HEK293 (cell line): Measurements from ENCODE around the gene MRTFA.

Experiments
- CTCF ChIA-PET: fragments of 350-600 bp; formaldehyde crosslinking; extraction: SDS; loops from one replicate; lab custom pipeline; 2021; ENCODE audit warnings: antibody characterized with exemption; lab: Yijun Ruan, JAX
- POLR2A ChIA-PET: fragments of 300-600 bp; formaldehyde crosslinking; extraction: SDS; loops from one replicate; lab custom pipeline; 2020; ENCODE audit warnings: antibody characterized with exemption, inconsistent platforms; lab: Yijun Ruan, JAX
- H3K27ac ChIP-seq: fragments of 200-500 bp; sonication (Bioruptor generic); 2 replicates; pipeline ENCODE4 v1.5.1; 2014; ENCODE audit warnings: low read depth, low read length, control low read depth, inconsistent platforms; ENCODE audit errors: extremely low read depth
- H3K36me3 ChIP-seq, 2 experiments: fragments of 200-500 bp in 1 of 2; sonication (Bioruptor generic) in 1 of 2; 1 replicate in 1 of 2; 2 replicates in 1 of 2; pipeline ENCODE4 v1.5.1; 2014 to 2017; ENCODE audit warnings: inconsistent platforms in 2 of 2, low read length in 2 of 2; ENCODE audit not compliant: control insufficient read depth in 2 of 2, insufficient read depth in 1 of 2
- H3K4me1 ChIP-seq: fragments of 200-500 bp; sonication (Bioruptor generic); 2 replicates; pipeline ENCODE4 v1.5.1; 2014; ENCODE audit warnings: mild to moderate bottlenecking, low read length, inconsistent platforms; ENCODE audit not compliant: control insufficient read depth, insufficient read depth
- H3K4me3 ChIP-seq: 2 replicates; pipeline ENCODE4 v1.5.1; 2011; ENCODE audit warnings: low read depth, mild to moderate bottlenecking, control low read depth, low read length, moderate library complexity
- H3K9me3 ChIP-seq: fragments of 200-500 bp; sonication (Bioruptor generic); 2 replicates; pipeline ENCODE4 v1.5.1; 2014; ENCODE audit warnings: low read depth, low read length, inconsistent platforms; ENCODE audit not compliant: control insufficient read depth, insufficient read depth
- EGR2 ChIP-seq: fragments of 450-650 bp; formaldehyde crosslinking; IDR thresholded peaks from 2 replicates; pipeline ENCODE4 v1.5.1; 2016; ENCODE audit warnings: low read depth, missing biosample characterization, missing genetic modification characterization
- HIC1 ChIP-seq: fragments of 450-650 bp; formaldehyde crosslinking; IDR thresholded peaks from 2 replicates; pipeline ENCODE4 v1.5.1; 2016; ENCODE audit warnings: missing biosample characterization, missing genetic modification characterization
- INSM2 ChIP-seq: fragments of 450-650 bp; formaldehyde crosslinking; IDR thresholded peaks from 2 replicates; pipeline ENCODE4 v1.5.1; 2016; ENCODE audit warnings: missing biosample characterization, missing genetic modification characterization
- RBAK ChIP-seq: fragments of 450-650 bp; formaldehyde crosslinking; IDR thresholded peaks from 2 replicates; pipeline ENCODE4 v1.5.1; 2016; ENCODE audit warnings: missing biosample characterization, missing genetic modification characterization
- REST ChIP-seq: fragments of 450-650 bp; formaldehyde crosslinking; IDR thresholded peaks from 2 replicates; pipeline ENCODE4 v1.5.1; 2016; ENCODE audit warnings: missing biosample characterization, missing genetic modification characterization
- ZBTB17 ChIP-seq: fragments of 450-650 bp; formaldehyde crosslinking; IDR thresholded peaks from 2 replicates; pipeline ENCODE4 v1.5.1; 2016; ENCODE audit warnings: missing biosample characterization, missing genetic modification characterization
- ZNF146 ChIP-seq: fragments of 450-650 bp; formaldehyde crosslinking; IDR thresholded peaks from 2 replicates; pipeline ENCODE4 v1.5.1; 2016; ENCODE audit warnings: missing biosample characterization, missing genetic modification characterization
- ZNF155 ChIP-seq: fragments of 450-650 bp; formaldehyde crosslinking; IDR thresholded peaks from 2 replicates; pipeline ENCODE4 v1.5.1; 2016; ENCODE audit warnings: missing biosample characterization, missing genetic modification characterization
- ZNF211 ChIP-seq: fragments of 450-650 bp; formaldehyde crosslinking; IDR thresholded peaks from 2 replicates; pipeline ENCODE4 v1.5.1; 2016; ENCODE audit warnings: low read depth, missing biosample characterization, missing genetic modification characterization
- ZNF311 ChIP-seq: fragments of 450-650 bp; formaldehyde crosslinking; IDR thresholded peaks from 2 replicates; pipeline ENCODE4 v1.5.1; 2017; ENCODE audit warnings: missing biosample characterization, missing genetic modification characterization, borderline replicate concordance
- ZNF558 ChIP-seq: fragments of 450-650 bp; formaldehyde crosslinking; IDR thresholded peaks from 2 replicates; pipeline ENCODE4 v1.5.1; 2016; ENCODE audit warnings: missing biosample characterization, missing genetic modification characterization

The MRTFA gene

GRCh38 chr22:40429481-40429880 lies 207.0 kb downstream of the MRTFA start (continued):
- TF ChIP-seq REST (tag by site-specific recombination): no peak
- no peak for TF ChIP-seq ZBTB17
- TF ChIP-seq, all 188 proteins: peak for 0

- POLR2A ChIA-PET: no interaction called here
These were observed 207.7 kb downstream of the MRTFA start for GRCh38 chr22:40428796-40429195.

GRCh38 chr22:40426594-40427333 lies 209.8 kb downstream of the MRTFA start:
- no peak overlapping the region for H3K27ac ChIP-seq
- H3K36me3 ChIP-seq: peaks cover 17 to 92% of the 10 kb centered on the region in 2 experiments; a peak in 2 of 3 replicates
- no peaks in the 10 kb centered on the region for H3K4me1 ChIP-seq
- no peaks in the 10 kb centered on the region for H3K9me3 ChIP-seq
- ChIA-PET CTCF (interaction anchor here (0.6 to 2.8 kb wide), 3 partner anchors 10 to 1112 kb away, joined by 3 to 24 read pairs (median 3); no protein-coding TSS in a partner anchor), POLR2A (no interaction called here)
- no peak overlapping the region for H3K4me3 ChIP-seq
- TF ChIP-seq ZNF146 (tag by site-specific recombination) (no peak), HIC1 (tag by site-specific recombination) (no peak), ZNF155 (tag by site-specific recombination) (no peak), INSM2 (tag by site-specific recombination) (no peak), RBAK (tag by site-specific recombination) (no peak), ZNF311 (no peak), ZNF558 (tag by site-specific recombination) (no peak)

More at GRCh38 chr22:40428796-40429195, 207.7 kb downstream of the MRTFA start:
- CTCF ChIA-PET: interaction anchor here (1.0 to 2.8 kb wide), 2 partner anchors 8 to 14 kb away, joined by 3 to 24 read pairs; no protein-coding TSS in a partner anchor
- H3K4me3 ChIP-seq: no peak overlapping the region
- no peak overlapping the region for H3K27ac ChIP-seq
- TF ChIP-seq EGR2 (tag by site-specific recombination) (0 out of 2 replicates have a peak, but pooled peaks have one; percentile 21), ZNF211 (no peak)
- H3K36me3 ChIP-seq: peaks cover 17 to 71% of the 10 kb centered on the region in 2 experiments; a peak in 2 of 3 replicates
- H3K4me1 ChIP-seq: no peaks in the 10 kb centered on the region
- H3K9me3 ChIP-seq: no peaks in the 10 kb centered on the region
